ENCODE measurements around the gene IGFBP5. TPM values are rescaled to one million over a fixed set of nuclear protein-coding genes. Genes with fewer than 3 reads are reported as not detected.

The IGFBP5 gene
- polyA plus RNA-seq, 1 donor, result 251 TPM

GRCh38 chr2:216644842-216645635, 50.3 kb downstream of the IGFBP5 start:
- no peak for DNase-seq

DNA sequence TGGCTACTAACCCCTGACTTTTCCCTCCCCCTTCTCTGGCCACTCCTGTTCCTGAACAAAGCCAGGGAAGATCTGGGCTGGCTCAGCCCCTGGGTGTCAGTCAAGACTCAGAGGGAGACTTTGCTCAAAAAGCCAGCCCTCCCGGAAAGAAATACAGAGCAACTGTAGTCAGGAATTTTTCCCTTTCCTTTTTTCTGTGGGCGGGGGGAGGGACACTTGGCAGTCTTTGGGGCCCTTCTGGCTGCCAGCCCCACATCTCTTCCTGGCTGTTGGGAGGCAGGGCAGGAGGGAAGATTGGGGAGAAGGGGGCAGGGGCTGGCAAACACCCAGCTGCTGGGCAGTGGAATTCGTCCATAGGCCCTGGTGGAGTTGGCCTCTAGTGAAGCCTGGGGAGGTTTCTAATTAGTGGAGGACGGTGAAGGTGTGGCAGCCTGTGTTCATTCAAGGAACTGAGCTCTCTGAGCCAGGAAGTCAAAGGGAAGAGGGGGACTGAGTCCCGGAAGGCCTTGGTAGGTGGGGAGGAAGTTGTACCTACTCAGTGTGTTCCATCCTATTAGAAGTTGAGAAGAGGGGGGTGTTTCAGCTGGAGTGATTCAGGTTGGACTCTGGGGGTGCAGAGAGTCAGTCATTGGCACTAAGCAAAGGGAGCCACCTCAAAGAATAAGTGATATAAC, 51.2 kb downstream of the IGFBP5 start:
- no peak for DNase-seq

GRCh38 chr2:216637472-216637871, 57.9 kb downstream of the IGFBP5 start:
- no peak for DNase-seq

GRCh38 chr2:216636551-216637450, 58.5 kb downstream of the IGFBP5 start:
- no peak for DNase-seq

- no peak for DNase-seq
These were observed 59.4 kb downstream of the IGFBP5 start for GRCh38 chr2:216635701-216636550.

DNA sequence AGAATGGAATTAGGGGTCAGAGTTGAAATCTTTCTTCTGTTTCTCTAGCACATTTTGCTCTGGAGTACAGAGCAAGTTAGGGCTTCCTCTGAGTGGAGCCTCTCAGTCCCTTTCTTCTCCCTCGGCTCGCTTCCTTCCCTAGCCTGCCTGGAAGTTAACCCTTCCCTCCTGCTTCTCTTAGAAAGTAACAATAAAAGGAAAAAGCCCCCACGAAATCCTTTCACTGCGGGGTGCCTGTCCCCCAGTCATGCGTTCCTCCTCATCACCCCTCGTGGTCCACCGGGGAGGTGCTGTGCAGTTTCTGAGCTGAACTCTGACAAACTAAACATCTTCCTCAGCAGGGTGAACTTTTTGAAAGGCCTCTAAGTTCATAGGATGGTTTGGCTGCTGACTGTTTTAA, 60.2 kb downstream of the IGFBP5 start:
- DNase-seq, result no peak

- no peak for DNase-seq
These were observed 60.8 kb downstream of the IGFBP5 start for GRCh38 chr2:216634370-216635148.

- DNase-seq, result no peak
These were observed 61.6 kb downstream of the IGFBP5 start for GRCh38 chr2:216633616-216634369.

DNA sequence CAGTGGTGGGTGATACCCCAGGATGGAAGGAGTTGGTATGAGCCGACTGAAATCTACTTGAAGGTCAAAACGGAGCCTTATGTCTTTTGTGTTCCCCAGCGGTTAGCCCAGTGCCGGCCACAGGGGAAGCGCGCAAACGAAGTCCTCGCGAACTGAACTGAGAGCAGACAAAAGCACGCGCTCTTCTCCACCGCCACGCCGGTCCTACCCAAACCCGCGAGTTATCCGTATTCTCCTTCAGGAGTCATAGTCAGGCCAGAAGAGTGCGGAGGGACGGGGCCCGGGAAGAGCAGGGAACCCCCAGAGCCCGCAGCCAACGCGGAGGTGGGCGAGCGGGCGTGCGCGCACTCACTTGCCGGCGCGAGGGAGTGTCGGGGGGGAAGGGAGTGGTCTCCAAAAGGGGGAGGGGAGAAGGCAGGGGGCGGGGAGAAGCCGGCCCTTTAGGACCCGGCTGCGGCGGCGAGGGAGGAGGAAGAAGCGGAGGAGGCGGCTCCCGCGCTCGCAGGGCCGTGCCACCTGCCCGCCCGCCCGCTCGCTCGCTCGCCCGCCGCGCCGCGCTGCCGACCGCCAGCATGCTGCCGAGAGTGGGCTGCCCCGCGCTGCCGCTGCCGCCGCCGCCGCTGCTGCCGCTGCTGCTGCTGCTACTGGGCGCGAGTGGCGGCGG, 62.3 kb downstream of the IGFBP5 start, which contains the start of gene IGFBP2:
IGFBP2 (plus strand) TSS at position 469 of the 664 bp plus-strand sequence; CDS start at position 573, 104 bp downstream.
- DNase-seq, result no peak

DNA sequence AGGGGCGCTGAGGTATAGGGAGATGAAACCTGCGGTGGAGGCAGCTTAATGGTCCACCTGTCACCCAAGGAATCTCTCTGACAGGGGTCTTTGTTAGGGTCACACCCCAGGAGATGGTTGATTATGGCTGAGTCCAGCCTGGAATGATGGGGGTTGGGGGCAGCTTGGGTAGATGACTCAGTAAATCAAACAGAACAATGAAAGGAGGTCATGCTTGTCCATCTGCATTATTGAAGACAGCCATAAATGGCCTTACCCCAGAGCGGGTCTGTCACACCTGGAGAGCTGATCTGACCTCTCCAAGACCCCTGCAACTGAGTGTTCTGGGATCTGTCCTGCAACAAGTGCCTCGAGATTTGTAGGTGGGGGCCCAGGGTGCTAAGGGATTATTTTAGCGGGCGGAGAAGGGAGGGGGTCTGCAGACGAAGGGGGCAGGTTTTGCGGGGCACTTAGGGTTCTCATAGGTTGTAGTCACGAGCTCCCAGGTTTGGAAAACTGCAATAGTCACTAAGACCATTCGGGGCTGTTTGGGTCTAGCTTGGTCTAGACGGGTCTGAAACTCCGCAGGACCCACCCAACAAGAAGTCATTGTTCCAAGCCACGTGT, 62.9 kb downstream of the IGFBP5 start:
- DNase-seq, result no peak

GRCh38 chr2:216629784-216630183, 65.6 kb downstream of the IGFBP5 start:
- DNase-seq, result no peak

DNA sequence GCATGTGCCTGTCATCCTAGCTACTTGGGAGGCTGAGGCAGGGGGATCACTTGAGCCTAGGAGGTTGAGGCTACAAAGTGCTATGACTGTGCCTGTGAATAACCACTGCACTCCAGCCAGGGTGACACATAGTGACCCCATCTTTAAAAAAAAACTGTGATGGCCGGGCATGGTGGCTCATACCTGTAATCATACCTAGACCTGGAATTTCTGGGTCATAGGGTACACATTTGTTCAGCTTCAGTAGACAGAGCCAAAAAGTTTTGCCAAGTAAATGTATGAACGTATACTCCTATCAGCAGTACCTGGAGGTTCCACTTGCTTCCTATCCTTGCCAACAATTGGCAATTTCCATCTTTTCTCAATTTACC, 68.5 kb downstream of the IGFBP5 start:
- no peak for DNase-seq

GRCh38 chr2:216626168-216626874, 69.0 kb downstream of the IGFBP5 start:
- DNase-seq, result no peak

DNA sequence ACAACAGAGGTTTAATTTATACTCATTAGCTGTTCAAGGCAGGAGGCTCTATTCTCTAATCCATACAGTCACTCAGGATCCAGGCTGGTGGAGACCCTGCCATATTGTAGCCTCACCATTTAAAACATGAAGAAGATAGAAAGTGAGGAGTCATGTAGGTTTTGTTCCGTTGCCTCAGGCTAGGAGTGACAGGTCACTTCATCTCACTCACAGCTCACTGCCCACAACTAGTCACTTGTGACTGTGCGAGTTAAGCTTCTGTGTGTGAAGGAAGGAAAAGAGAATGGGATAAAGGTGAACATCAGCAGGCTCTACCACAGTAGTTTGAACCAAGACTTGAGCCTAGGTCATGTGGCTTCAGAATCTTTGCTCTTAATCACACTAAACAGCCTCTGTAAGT, 71.1 kb downstream of the IGFBP5 start:
- no peak for DNase-seq

DNA sequence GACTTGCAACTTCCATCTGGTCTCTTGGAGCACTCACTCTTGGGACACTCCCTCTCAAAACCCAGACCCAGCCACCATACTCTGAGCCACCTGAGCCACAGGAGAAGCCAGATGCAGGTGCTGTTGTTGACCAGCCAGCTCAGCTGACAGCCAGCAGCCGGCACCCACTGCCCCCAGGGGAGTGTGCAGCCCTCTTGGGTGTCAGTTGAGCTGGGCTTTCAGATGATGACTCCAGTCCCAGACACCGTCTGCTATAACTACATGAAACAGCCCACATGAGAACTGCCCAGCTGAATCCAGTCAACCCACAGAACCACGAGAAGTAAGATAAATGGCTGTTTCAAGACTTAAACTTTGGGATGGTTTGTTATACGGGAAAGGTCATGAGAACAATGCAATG, 72.8 kb downstream of the IGFBP5 start:
- no peak for DNase-seq
